GM19438 (cell line): ENCODE data around the gene UNC45A.

Experiments
- ATAC-seq: cut with Tn5 transposase; IDR thresholded peaks from one replicate; pipeline ENCODE4 v1.9.1; 2021; ENCODE audit warnings: low read depth; ENCODE audit not compliant: unreplicated experiment

Gene UNC45A

GRCh38 chr15:90959894-90960293 lies 24.8 kb downstream of the UNC45A start:
- ATAC-seq = no peak

GRCh38 chr15:90960298-90961091 lies 25.4 kb downstream of the UNC45A start:
- no peak for ATAC-seq

- ATAC-seq = no peak
Observed at GRCh38 chr15:90962021-90962420, 26.9 kb downstream of the UNC45A start.

GRCh38 chr15:90966262-90966661 lies 31.2 kb downstream of the UNC45A start:
- no peak for ATAC-seq

GRCh38 chr15:90967206-90967605 lies 32.1 kb downstream of the UNC45A start:
- no peak for ATAC-seq

GRCh38 chr15:90968434-90968833 lies 33.3 kb downstream of the UNC45A start:
- no peak for ATAC-seq

- ATAC-seq = no peak
Observed at GRCh38 chr15:90970274-90970673, 35.2 kb downstream of the UNC45A start.

- no peak for ATAC-seq
Observed at GRCh38 chr15:90972133-90972532, 37.0 kb downstream of the UNC45A start.

GRCh38 chr15:90974216-90974615 lies 39.1 kb downstream of the UNC45A start:
- ATAC-seq = no peak

GRCh38 chr15:90979582-90979981 lies 44.5 kb downstream of the UNC45A start:
- no peak for ATAC-seq

GRCh38 chr15:90981681-90982080 lies 46.6 kb downstream of the UNC45A start:
- peak; percentile 62 for ATAC-seq

- ATAC-seq = no peak
Observed at GRCh38 chr15:90982135-90982534, 47.0 kb downstream of the UNC45A start.

GRCh38 chr15:90986790-90987507 lies 51.9 kb downstream of the UNC45A start:
- ATAC-seq = peak; percentile 76

- ATAC-seq = no peak
Observed at GRCh38 chr15:90987561-90988141, 52.6 kb downstream of the UNC45A start.

- no peak for ATAC-seq
Observed at GRCh38 chr15:90988296-90988695, 53.2 kb downstream of the UNC45A start.

GRCh38 chr15:90989040-90989768 lies 54.1 kb downstream of the UNC45A start:
- ATAC-seq = no peak

- no peak for ATAC-seq
Observed at GRCh38 chr15:90990446-90990845, 55.4 kb downstream of the UNC45A start.

- no peak for ATAC-seq
Observed at GRCh38 chr15:90991587-90992285, 56.7 kb downstream of the UNC45A start.

- ATAC-seq = peak; percentile 9
Observed at GRCh38 chr15:90994059-90994416, 59.0 kb downstream of the UNC45A start.
